ENCODE results near the gene DOCK1.

DOCK1 gene

GRCh38 chr10:127118034-127118433, 212.8 kb downstream of the DOCK1 start:
- no peak overlapping the region for H3K9ac ChIP-seq (ENCODE audit: low read depth, low read length)
- H3K36me3 ChIP-seq (ENCODE audit: control insufficient read depth, insufficient read depth, low read length) = 0 out of 2 replicates have a peak, but pooled peaks cover 2% of the 10 kb centered on the region
- H3K4me1 ChIP-seq (ENCODE audit: control insufficient read depth, insufficient read depth, low read length) = no peaks in the 10 kb centered on the region; the same call in 1 of the 2 replicates
- H3K27ac ChIP-seq (ENCODE audit: low read depth, low read length) = no peak overlapping the region
- no peaks in the 10 kb centered on the region for H3K27me3 ChIP-seq (ENCODE audit: control insufficient read depth, insufficient read depth, low read length)
- no peak overlapping the region for H3K4me3 ChIP-seq (ENCODE audit: low read depth, low read length)
- H3K9me3 ChIP-seq (ENCODE audit: control insufficient read depth, insufficient read depth, low read length) = no peaks in the 10 kb centered on the region

GRCh38 chr10:127119936-127120335, 214.7 kb downstream of the DOCK1 start:
- 0 out of 2 replicates have a peak, but pooled peaks cover 6% of the 10 kb centered on the region for H3K36me3 ChIP-seq (ENCODE audit: control insufficient read depth, insufficient read depth, low read length)
- no peaks in the 10 kb centered on the region for H3K27me3 ChIP-seq (ENCODE audit: control insufficient read depth, insufficient read depth, low read length)
- H3K4me1 ChIP-seq (ENCODE audit: control insufficient read depth, insufficient read depth, low read length) = no peaks in the 10 kb centered on the region; the same call in 1 of the 2 replicates
- H3K9me3 ChIP-seq (ENCODE audit: control insufficient read depth, insufficient read depth, low read length) = no peaks in the 10 kb centered on the region
- no peak overlapping the region for H3K27ac ChIP-seq (ENCODE audit: low read depth, low read length)
- H3K9ac ChIP-seq (ENCODE audit: low read depth, low read length) = no peak overlapping the region
- H3K4me3 ChIP-seq (ENCODE audit: low read depth, low read length) = no peak overlapping the region

- Histone ChIP-seq H3K36me3 (ENCODE audit: control insufficient read depth, insufficient read depth, low read length) (peaks cover 19% of the 10 kb centered on the region), H3K9me3 (ENCODE audit: control insufficient read depth, insufficient read depth, low read length) (no peaks in the 10 kb centered on the region), H3K4me3 (ENCODE audit: low read depth, low read length) (no peak overlapping the region), H3K27me3 (ENCODE audit: control insufficient read depth, insufficient read depth, low read length) (no peaks in the 10 kb centered on the region), H3K9ac (ENCODE audit: low read depth, low read length) (no peak overlapping the region), H3K4me1 (ENCODE audit: control insufficient read depth, insufficient read depth, low read length) (no peaks in the 10 kb centered on the region), H3K27ac (ENCODE audit: low read depth, low read length) (no peak overlapping the region)
Observed at GRCh38 chr10:127122831-127123230, 217.6 kb downstream of the DOCK1 start.

GRCh38 chr10:127123626-127124025, 218.4 kb downstream of the DOCK1 start:
- H3K4me3 ChIP-seq (ENCODE audit: low read depth, low read length) = no peak overlapping the region
- H3K27ac ChIP-seq (ENCODE audit: low read depth, low read length) = no peak overlapping the region
- no peaks in the 10 kb centered on the region for H3K9me3 ChIP-seq (ENCODE audit: control insufficient read depth, insufficient read depth, low read length)
- H3K4me1 ChIP-seq (ENCODE audit: control insufficient read depth, insufficient read depth, low read length) = no peaks in the 10 kb centered on the region
- H3K9ac ChIP-seq (ENCODE audit: low read depth, low read length) = no peak overlapping the region
- H3K36me3 ChIP-seq (ENCODE audit: control insufficient read depth, insufficient read depth, low read length) = peaks cover 21% of the 10 kb centered on the region
- H3K27me3 ChIP-seq (ENCODE audit: control insufficient read depth, insufficient read depth, low read length) = no peaks in the 10 kb centered on the region

GRCh38 chr10:127125331-127125730, 220.1 kb downstream of the DOCK1 start:
- H3K4me3 ChIP-seq (ENCODE audit: low read depth, low read length) = no peak overlapping the region
- H3K4me1 ChIP-seq (ENCODE audit: control insufficient read depth, insufficient read depth, low read length) = no peaks in the 10 kb centered on the region
- H3K9me3 ChIP-seq (ENCODE audit: control insufficient read depth, insufficient read depth, low read length) = no peaks in the 10 kb centered on the region
- H3K27me3 ChIP-seq (ENCODE audit: control insufficient read depth, insufficient read depth, low read length) = no peaks in the 10 kb centered on the region
- H3K27ac ChIP-seq (ENCODE audit: low read depth, low read length) = no peak overlapping the region
- no peak overlapping the region for H3K9ac ChIP-seq (ENCODE audit: low read depth, low read length)
- peaks cover 32% of the 10 kb centered on the region for H3K36me3 ChIP-seq (ENCODE audit: control insufficient read depth, insufficient read depth, low read length)

GRCh38 chr10:127127822-127128221, 222.6 kb downstream of the DOCK1 start:
- no peaks in the 10 kb centered on the region for H3K4me1 ChIP-seq (ENCODE audit: control insufficient read depth, insufficient read depth, low read length)
- H3K36me3 ChIP-seq (ENCODE audit: control insufficient read depth, insufficient read depth, low read length) = peaks cover 30% of the 10 kb centered on the region
- H3K9ac ChIP-seq (ENCODE audit: low read depth, low read length) = no peak overlapping the region
- H3K4me3 ChIP-seq (ENCODE audit: low read depth, low read length) = no peak overlapping the region
- H3K27me3 ChIP-seq (ENCODE audit: control insufficient read depth, insufficient read depth, low read length) = no peaks in the 10 kb centered on the region
- H3K9me3 ChIP-seq (ENCODE audit: control insufficient read depth, insufficient read depth, low read length) = no peaks in the 10 kb centered on the region
- no peak overlapping the region for H3K27ac ChIP-seq (ENCODE audit: low read depth, low read length)

- Histone ChIP-seq H3K36me3 (ENCODE audit: control insufficient read depth, insufficient read depth, low read length) (peaks cover 29% of the 10 kb centered on the region), H3K4me3 (ENCODE audit: low read depth, low read length) (no peak overlapping the region), H3K4me1 (ENCODE audit: control insufficient read depth, insufficient read depth, low read length) (no peaks in the 10 kb centered on the region), H3K27me3 (ENCODE audit: control insufficient read depth, insufficient read depth, low read length) (no peaks in the 10 kb centered on the region), H3K9ac (ENCODE audit: low read depth, low read length) (no peak overlapping the region), H3K9me3 (ENCODE audit: control insufficient read depth, insufficient read depth, low read length) (no peaks in the 10 kb centered on the region), H3K27ac (ENCODE audit: low read depth, low read length) (no peak overlapping the region)
Observed at GRCh38 chr10:127129104-127129503, 223.9 kb downstream of the DOCK1 start.

GRCh38 chr10:127132451-127132850, 227.2 kb downstream of the DOCK1 start:
- H3K4me1 ChIP-seq (ENCODE audit: control insufficient read depth, insufficient read depth, low read length) = no peaks in the 10 kb centered on the region
- no peaks in the 10 kb centered on the region for H3K9me3 ChIP-seq (ENCODE audit: control insufficient read depth, insufficient read depth, low read length)
- no peak overlapping the region for H3K9ac ChIP-seq (ENCODE audit: low read depth, low read length)
- no peak overlapping the region for H3K4me3 ChIP-seq (ENCODE audit: low read depth, low read length)
- H3K36me3 ChIP-seq (ENCODE audit: control insufficient read depth, insufficient read depth, low read length) = peaks cover 21% of the 10 kb centered on the region
- H3K27me3 ChIP-seq (ENCODE audit: control insufficient read depth, insufficient read depth, low read length) = no peaks in the 10 kb centered on the region
- H3K27ac ChIP-seq (ENCODE audit: low read depth, low read length) = no peak overlapping the region

GRCh38 chr10:127133225-127133624, 228.0 kb downstream of the DOCK1 start:
- Histone ChIP-seq H3K4me1 (ENCODE audit: control insufficient read depth, insufficient read depth, low read length) (no peaks in the 10 kb centered on the region), H3K36me3 (ENCODE audit: control insufficient read depth, insufficient read depth, low read length) (peaks cover 17% of the 10 kb centered on the region), H3K9me3 (ENCODE audit: control insufficient read depth, insufficient read depth, low read length) (no peaks in the 10 kb centered on the region), H3K27ac (ENCODE audit: low read depth, low read length) (no peak overlapping the region), H3K9ac (ENCODE audit: low read depth, low read length) (no peak overlapping the region), H3K4me3 (ENCODE audit: low read depth, low read length) (no peak overlapping the region), H3K27me3 (ENCODE audit: control insufficient read depth, insufficient read depth, low read length) (no peaks in the 10 kb centered on the region)

- Histone ChIP-seq H3K4me1 (ENCODE audit: control insufficient read depth, insufficient read depth, low read length) (no peaks in the 10 kb centered on the region), H3K36me3 (ENCODE audit: control insufficient read depth, insufficient read depth, low read length) (peaks cover 13% of the 10 kb centered on the region), H3K4me3 (ENCODE audit: low read depth, low read length) (no peak overlapping the region), H3K9me3 (ENCODE audit: control insufficient read depth, insufficient read depth, low read length) (no peaks in the 10 kb centered on the region), H3K27ac (ENCODE audit: low read depth, low read length) (no peak overlapping the region), H3K9ac (ENCODE audit: low read depth, low read length) (no peak overlapping the region), H3K27me3 (ENCODE audit: control insufficient read depth, insufficient read depth, low read length) (no peaks in the 10 kb centered on the region)
Observed at GRCh38 chr10:127133672-127134500, 228.7 kb downstream of the DOCK1 start.

- Histone ChIP-seq H3K9me3 (ENCODE audit: control insufficient read depth, insufficient read depth, low read length) (no peaks in the 10 kb centered on the region), H3K4me3 (ENCODE audit: low read depth, low read length) (no peak overlapping the region), H3K27me3 (ENCODE audit: control insufficient read depth, insufficient read depth, low read length) (no peaks in the 10 kb centered on the region), H3K4me1 (ENCODE audit: control insufficient read depth, insufficient read depth, low read length) (no peaks in the 10 kb centered on the region), H3K36me3 (ENCODE audit: control insufficient read depth, insufficient read depth, low read length) (peaks cover 5% of the 10 kb centered on the region), H3K27ac (ENCODE audit: low read depth, low read length) (no peak overlapping the region), H3K9ac (ENCODE audit: low read depth, low read length) (no peak overlapping the region)
Observed at GRCh38 chr10:127135844-127136577, 230.8 kb downstream of the DOCK1 start.

All from HUES48 (cell line).